ENCODE measurements around the gene RNF41.
"Not testable (repeated sequence)": the region's sequence is repeated elsewhere in the genome, so short reads cannot be mapped to it uniquely, and the experiment has no call there.

Gene RNF41

DNA sequence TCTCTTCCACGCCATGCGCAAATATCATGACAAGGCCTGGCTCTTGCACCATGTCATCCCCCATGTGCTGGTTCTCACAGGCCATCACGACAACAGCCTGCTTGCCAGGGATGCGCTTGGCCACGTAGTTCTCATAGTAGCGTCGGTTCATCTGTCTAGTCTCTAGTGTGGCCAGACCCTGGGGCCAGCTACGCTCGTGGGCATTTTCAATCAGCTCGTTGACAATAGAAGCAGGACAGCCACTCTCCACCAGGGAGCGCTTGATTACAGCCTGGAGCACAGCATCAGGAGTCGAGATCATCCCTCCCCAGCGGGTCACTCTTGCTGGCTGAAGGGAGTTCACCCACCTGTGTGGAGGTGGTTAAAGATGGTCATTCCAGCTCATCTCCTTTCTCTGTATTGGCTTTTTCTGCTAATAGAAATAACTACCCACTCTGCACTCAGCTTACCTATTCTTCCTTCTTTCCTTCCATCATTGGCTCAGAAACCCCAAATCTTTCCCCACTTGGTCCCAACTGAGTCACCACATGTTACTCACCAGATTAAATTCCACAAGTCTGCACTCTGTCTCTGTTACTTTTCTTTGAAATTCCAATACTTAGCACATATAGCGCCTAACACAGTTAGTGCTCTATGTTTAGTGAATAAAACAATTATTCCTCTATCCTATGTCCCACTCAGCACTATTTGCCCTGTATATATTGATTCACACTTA lies 15.1 kb downstream of the RNF41 start:
- no peak for FAIRE-seq

DNA sequence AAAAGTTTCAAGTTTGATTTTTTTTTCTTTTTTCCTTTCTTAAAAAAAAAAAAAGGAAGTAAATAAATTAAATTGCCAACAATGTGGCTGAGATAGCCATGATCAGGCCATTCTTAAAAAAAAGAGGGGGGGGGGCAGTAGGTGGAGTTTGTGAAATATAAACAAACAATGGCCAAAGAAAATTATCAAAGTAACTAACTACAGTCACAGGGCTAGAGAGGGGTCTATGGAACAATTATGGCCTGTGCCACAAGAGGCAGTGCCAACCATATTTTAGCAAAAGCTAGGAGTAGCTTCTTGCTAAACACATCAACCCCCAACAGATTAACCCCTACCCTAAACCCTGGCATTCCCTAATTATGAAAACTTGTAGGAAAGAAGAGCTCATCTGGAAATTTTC lies 16.3 kb downstream of the RNF41 start:
- no peak for FAIRE-seq

DNA sequence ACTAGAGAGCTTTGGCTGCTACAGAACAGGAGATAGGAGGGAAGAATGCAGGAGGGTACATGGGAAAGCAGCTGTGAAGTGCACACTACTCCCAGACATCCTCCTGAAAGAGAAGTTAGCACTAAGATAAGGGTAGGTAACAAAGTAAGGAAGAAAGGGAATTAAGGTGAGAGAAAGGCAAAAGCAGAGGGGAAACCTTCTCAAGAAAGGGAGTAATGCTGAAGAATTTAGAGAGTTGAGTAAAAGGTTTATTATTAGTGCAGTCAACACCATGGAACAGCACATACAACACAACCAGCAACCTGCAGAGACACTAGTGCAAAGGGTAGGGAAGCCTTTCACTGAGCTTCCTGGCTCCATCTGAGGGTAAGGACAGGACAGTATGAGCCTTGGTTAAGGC lies 17.4 kb downstream of the RNF41 start:
- no peak for FAIRE-seq

DNA sequence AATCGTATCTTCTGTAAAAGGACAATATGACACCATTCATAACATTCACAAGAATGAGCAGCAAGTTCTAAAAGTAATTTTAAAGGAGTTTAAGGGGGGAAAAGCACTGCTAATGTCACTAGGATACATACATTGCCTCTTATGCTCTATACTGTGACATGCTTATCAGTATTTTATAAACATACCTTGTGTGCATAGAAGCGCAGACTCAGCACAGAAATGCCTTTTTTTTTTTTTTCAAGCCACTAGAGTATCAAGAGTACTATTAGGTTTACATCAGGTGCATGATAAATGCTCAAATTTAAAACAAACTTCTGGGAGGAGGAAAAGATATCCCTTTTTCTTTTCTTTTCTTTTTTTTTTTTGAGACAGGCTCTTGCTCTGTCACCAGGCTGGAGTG lies 18.9 kb downstream of the RNF41 start:
- no peak for FAIRE-seq

DNA sequence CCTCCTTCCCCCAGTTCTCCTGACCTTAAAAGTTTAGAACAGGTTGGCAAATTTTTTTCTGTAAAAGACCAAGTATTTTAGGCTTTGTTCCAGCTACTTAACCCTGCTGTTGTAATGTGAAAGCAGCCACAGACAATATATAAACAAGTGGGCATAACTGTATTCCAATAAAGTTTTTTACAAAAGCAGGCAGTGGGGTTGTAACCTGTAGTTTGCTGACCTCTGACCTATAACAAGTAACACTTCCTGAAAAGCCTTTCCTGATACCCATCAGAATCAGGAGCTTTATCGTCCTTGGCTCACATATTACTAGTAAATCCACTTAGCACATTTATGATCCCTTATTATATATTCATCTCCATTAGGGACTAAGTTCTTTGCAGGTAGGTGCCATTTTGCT lies 19.4 kb downstream of the RNF41 start:
- no peak for FAIRE-seq

DNA sequence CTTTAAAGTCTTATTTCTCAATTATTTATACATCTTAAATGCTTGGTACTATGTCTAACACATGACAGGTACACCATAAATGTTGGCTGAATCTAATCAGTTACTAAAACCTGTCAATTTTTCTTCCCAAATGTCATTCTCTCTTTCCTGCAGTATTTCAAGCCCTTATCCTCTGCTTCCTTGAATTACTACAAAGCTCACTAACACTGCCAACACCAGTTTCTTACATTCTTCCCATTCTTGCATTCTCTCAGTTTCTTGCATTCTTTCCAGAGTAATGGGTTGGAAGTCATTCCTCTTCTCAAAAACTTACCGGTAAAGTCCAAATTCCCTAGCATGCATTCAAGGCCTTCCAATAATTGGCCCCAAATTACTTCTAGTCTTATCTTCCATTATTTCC lies 22.9 kb downstream of the RNF41 start:
- no peak for FAIRE-seq

DNA sequence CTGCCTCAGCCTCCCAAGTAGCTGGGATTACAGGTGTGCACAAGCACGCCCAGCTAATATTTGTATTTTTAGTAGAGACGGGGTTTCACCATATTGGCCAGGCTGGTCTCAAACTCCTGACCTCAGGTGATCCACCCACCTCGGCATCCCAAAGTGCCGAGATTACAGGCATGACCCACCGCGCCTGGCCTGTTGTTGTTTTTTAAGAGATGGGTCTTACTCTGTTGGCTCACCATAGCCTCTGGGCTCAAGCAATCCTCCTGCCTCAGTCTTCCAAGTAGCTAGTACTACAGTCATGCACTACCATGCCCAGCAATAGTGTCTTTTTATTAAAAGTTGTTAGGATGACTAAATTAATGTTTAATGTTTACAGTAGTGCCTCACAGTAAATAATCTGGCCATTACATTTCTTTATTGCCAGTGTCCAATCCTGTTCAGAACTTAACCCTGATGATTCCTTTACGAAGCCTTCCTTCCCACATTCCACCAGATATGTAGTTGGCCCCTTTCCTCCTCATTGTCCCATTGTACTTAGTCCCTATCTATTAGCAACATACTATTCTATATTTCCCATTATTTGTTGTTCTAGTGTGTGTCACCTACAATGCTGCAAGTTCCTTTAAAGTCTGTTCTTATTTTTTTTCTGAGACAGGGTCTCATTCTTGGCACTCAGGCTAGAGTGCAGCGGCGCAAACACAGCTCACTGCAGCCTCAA lies 23.6 kb downstream of the RNF41 start:
- no peak for FAIRE-seq

DNA sequence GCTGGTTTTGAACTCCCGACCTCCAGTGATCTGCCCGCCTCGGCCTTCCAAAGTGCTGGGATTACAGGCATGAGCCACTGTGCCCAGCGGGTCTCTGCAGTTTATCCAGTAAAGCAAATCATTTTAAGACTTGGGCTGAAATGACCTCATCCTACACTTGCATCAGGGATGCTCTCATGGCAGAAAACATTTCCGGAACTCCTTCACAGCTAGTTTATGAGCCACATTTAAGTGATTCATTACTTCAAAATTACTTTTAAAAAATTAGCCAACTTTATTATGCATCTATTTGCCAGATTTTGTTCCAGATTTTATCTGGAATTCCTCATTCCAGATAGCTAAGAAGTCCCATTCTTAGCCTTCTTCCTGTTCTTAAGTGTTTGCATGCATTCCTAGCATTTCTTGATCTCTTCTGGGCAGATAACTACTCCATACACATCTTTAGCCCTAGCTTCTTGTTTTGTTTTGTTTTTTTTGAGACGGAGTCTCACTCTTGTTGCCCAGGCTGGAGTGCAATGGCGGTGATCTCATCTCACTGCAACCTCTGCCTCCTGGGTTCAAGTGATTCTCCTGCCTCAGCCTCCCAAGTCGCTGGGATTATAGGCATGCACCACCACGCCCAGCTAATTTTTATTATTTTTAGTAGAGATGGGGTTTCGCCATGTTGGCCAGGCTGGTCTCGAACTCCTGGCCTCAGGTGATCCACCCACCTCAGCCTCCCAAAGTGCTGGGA lies 24.7 kb downstream of the RNF41 start:
- not testable (repeated sequence) for FAIRE-seq

DNA sequence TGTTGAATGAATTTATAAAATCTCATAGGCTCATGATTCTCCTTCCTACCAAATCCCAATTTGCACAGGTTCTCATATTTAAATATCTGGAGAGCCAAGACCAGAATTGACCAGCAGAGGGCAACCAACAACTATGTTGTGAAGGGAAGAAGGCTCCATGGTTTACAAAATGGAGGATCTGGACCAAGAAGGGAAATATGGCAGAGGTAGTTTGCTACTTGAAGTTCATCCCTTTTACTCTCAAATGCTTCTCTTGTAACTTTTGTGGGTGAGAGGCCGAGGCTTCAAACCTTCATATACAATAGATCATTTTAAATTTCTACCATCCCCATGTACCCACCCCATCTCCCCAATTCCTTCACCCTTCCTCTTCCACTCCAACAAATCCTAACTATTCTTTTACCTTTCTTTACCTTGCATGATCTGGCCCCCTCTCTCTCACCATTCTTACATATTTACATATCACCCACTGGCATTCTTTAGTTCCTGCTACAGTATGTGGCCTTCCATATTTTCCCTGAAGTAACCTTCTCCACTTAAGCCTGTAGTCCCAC lies 28.6 kb downstream of the RNF41 start:
- FAIRE-seq: peak; percentile 91

DNA sequence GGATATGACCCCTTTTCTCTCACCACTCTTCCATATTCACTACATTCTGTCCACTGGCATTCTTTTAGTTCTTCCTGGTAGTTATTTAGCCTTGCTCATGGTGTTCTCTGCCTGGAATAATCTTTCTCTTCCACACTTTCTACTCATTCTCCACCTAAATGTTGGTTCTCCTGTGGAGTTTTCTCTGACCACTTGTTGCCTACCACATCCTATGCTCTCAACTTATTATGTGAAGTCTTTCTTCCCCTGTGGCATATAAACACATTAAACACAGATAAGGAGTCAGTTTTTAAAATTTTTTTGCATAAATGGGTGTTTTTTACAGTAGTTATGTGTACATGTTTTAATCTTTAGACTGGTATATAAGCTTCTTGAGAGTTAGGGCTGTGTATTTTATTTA lies 29.1 kb downstream of the RNF41 start:
- FAIRE-seq: no peak

DNA sequence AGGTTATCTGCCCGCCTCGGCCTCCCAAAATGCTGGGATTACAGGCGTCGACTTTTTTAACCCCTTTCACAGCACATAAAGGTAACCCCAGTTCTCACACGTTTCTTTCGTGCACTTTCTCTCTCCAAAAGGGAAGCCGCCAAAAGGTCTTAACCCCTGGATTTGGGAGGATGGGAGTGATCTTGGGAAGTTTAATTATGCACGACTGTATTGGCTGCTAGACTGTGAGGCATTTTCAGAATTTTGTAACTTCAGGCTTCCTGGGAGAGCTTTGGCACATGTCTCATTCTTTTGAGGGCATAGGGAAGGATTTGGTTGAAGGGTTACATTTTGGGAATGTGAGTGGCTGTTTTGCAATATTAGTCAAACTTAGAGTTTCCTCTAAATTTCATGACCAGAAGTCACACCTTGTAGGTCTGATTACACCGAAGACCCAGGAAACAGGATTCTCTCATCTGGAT lies 31.0 kb downstream of the RNF41 start:
- no peak for FAIRE-seq

DNA sequence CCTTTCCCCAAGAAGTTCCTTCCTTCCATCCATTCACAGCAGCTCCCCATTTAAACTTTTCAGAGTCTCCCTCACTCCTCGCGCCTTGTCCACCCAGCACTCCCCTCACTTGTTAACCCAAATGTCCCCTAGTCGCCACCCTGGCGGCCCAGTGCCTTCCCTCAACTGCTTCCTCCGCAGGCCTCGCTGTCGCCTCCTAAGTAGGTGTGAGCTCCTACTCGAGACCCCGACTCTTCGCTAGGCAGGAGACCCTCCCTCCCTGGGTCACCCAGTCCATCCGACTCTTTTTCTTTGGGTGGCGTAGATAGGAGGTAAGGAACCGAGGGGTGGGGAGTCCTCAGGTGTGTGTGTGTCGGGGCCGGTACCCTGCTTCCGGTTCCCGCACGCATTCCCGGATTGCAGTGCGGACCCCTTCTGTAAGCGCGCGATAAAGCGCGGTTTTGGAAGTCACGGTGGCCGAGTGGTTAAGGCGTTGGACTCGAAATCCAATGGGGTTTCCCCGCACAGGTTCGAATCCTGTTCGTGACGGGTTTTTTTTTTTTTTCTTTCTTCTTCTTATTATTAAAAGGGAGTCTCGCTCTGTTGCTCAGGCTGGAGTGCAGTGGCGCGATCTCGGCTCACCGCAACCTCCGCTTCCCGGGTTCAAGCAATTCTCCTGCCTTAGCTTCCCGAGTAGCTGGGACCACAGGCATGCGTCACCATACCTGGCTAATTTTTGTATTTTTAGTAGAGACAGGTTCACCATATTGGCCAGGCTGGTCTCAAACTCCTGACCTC lies 31.6 kb downstream of the RNF41 start:
- no peak for FAIRE-seq

DNA sequence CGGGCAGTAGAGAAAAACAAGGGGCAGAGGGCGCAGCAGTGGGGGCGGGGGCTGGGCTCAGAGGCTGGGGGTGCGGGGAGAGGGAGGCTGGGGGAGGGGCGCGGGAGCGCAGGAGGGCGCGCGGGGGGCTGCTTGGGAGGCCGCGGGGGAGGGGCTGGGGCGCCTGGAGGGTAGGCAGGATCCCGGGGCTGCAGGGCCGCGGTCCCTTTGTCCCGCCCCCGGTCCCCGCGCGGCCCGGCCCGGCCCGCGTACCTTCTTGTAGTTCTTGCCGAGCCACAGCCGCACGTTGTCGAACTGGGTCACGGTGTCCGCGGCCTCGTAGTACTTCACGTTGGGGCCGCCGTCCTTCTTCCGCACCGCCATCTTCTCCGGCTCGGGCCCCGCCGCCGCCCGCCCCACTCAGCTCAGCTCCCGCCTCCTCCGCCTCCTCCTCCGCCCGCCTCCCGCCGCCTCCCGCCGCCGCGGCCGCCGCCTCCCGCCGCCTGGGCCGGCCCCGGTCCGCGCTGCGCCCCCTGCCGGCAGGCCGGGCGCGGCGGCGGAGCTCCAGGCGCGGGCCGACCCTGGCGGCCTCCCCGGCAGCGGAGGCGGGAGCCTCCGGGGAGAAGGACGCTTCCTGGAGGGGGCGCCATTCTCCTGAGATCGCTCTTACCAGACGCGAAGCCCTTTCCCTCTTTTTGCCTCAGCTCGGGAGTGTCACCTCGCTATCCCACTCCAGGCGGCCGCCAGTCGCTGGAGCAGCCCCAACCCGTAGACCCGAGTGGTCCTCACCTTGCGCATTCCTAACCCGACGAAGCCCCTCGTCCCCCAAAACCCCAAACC lies 32.4 kb downstream of the RNF41 start, which contains the start of gene SMARCC2:
SMARCC2 (minus strand) TSS at position 385 of the 819 bp plus-strand sequence; CDS start at position 363, 22 bp downstream.
- FAIRE-seq: no peak

DNA sequence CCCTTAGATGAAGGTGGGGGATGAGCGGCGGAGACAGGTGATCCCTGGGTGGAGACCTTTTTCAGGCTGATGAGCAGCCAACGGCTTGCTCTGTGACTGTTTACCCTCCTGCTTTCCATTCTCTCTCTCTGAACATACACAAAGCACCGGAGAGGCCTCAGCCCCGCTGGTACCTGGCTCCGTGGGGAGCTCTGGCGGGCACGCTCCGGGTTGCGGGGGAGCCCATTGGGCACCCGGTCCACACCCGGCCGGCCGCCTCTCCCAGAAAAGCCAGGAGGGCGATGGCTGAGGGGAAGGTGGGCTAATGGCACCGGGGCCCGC lies 33.0 kb downstream of the RNF41 start:
- FAIRE-seq: no peak

DNA sequence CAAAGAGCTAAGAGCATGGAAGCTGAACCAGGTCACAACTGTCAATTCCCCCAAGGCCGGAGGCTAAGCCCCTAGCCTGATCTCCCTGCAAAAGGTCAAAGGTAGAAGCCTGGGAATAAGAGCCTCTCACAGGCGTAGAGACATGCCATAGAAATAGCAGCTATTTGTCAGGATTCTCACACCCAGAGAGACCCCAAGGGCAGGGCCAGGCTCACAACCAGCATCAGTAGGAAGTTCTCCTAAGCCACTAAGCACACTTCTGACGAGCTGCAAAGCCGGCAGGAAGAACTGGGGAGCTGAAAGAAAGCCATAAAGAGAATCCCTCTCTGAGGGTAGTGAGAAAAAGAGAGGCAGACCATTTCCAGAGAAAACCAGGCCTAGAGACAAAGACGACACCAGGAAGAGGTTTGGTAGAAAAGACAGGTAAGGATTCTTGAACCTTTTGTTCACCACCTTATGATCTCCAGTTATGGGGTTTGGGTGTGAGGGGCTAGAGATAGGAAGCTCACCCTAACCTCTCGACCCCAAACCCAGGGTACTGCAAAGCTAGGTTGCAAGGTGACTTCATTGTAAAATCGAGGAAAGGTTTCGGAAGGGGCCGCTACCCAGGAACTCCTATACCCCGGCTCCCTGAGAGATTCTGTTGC lies 33.5 kb downstream of the RNF41 start:
- FAIRE-seq: no peak

DNA sequence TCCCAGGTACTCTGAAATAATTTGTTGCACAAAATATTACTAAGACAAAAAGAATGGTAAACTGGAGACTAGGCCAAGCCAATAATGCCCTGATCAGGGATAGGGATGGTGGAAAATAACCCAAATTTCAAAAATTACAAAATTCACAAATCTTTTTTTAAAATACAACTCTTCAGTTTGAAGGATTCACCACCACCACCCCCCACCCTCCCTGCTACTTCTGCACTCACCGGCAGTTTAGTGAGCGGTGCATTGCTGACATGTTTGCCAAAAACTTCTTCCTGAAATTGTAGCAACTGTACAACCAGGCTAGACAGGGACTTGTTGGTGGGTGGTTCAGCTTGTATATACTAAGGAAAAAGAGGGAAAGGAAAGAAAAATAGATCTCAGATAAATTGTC lies 34.8 kb downstream of the RNF41 start:
- FAIRE-seq: no peak

DNA sequence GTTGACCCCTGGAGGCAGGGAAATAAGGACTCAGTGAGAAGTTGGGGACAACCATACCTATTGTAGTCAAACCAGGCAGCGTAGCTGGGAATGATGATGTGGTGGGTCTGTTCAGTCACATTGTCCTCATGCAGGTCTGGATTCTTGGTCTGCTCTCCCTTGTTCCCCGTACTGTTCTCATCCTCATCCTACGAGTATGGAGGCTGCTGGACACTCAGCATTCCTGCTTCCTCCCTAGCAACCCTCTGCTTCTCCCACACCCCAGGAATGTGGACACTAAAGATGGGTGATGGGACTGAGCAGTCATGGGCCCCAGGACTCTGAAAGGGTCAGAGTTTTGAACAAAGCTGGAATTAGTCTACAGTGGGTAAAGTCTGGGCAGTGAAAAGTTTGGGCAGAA lies 43.4 kb downstream of the RNF41 start:
- FAIRE-seq: no peak

DNA sequence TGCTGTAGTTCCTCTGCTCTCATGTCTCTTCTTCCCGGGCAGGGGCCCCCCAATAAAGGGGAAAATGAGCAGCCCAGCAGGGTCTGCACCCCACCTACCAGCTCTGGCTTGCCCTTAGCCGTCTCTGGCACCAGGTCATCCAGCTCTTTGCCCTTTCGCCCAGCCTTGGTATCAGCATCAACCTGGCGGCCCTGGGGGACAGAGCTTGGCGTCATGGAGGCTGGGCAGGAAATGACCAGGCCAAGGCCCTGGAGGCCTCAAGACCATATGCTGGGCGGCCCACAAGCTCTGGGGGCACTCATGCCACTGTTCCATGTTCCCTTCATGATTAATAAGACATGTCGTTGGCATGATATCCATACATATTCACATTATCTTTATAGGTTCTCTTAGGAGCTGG lies 48.9 kb downstream of the RNF41 start:
- FAIRE-seq: no peak

DNA sequence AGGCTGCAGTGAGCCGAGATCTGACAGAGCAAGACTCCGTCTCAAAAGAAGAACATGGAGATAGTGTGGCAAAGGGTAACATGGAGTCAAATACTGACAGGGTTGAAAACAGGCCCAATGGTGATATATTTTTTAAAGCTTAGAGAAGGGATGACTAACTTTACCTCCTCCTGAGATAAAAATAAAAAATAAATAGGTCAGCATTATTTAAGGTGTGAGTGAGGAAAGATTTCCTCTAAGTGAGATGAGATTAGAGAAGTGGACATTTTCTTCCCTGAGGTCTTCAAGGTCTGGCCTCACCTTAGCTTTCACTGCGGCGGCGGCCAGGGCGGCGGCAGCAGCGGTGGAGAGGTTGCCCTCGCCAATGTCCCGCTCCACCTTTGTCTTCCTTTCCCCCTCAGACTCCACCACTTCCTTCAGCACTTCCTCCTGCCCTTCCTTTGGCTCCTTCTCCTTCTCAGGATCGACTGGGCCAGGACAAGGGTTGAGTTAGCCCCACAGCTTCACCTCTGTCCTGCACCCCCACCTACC lies 52.4 kb downstream of the RNF41 start:
- no peak for FAIRE-seq

DNA sequence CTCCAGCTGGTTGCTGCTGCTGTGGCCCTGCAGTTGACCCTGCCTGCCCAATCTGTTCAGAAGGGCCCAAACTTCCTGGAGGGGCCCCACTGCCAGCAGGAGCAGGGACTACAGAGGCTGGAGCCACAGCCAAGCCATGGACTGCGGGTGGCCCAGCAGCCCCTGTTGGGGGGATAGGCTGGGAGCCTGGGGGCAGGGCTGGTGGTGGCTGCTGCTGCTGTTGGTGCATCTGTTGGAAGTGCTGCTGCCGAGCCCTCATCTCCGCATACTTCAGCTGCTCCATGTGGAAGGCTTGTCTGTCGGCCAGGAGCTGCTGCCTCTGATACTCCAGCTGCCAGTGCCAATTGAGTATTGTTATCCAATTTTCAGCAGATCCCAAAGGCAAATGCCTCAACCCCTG lies 56.4 kb downstream of the RNF41 start:
- no peak for FAIRE-seq

DNA sequence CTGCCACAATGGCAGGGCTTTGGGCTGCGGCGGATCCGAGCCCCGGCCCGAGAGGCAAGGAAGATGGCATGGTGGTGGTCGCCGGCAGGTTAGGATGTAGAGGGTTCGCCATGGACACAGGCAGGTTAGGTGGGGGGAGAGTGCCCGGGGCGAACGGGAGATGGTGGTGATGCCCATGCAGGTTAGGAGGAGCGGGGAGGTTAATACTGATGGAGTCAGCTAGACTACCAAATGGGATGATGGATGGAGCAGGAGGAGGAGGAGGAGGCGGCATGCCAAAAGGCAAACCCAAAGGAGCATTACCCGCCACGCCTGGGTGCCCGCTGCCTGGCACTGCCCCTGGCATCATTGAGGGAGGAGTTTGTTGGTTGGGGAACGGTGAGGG lies 57.4 kb downstream of the RNF41 start:
- FAIRE-seq: no peak

All from G401.6 (cell line).